EL (cell line): Measurements from ENCODE around the gene PSMB8.

Experiments used
- DNase-seq: peaks from one replicate; pipeline ENCODE4 v3.0.0-alpha.2; 2016

Gene PSMB8

DNA sequence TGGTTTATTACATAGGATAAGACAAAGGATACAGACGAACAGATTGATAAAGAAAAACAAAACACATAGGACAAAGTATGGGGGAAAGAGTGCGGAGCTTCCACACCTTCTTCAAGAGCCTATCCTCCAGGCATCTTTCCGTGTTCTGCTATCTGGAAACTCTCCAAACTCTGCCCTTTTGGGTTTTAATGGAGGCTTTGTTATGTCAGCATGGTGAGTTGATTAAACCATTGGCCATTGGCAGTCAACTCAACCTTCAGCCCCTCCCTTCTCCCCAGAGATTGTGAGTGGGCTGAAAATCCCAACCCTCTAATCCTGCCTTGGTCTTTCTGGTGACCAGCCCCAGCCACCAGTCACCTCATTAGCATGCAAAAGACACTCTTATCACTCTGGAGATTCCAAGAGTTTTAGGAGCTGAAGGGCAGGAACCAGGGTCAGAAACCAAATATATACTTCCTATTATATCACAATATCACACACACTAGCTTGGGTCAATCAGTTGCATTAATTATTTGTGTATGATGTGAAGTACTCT lies 50.9 kb downstream of the PSMB8 start:
- no peak for DNase-seq
